A673 (cell line): ENCODE results near the gene RIPOR1. TPM values are rescaled to one million over a fixed set of nuclear protein-coding genes. Genes with fewer than 3 reads are reported as not detected.

Source experiments
- BruUV-seq: library from RNA; stranded (reverse); fragments of 400-500 nt; replicated peaks from 2 replicates; lab custom pipeline; 2021; lab: Mats Ljungman, UMichigan
- CTCF ChIA-PET: fragments of 300-600 bp; sonication (Branson Sonifier 250); formaldehyde crosslinking; loops from one replicate; lab custom pipeline; 2022; ENCODE audit warnings: antibody characterized with exemption; lab: Charles Lee
- POLR2A ChIA-PET: fragments of 300-600 bp; sonication (Branson Sonifier 250); formaldehyde crosslinking; loops from one replicate; lab custom pipeline; 2022; ENCODE audit warnings: antibody characterized with exemption; ENCODE audit not compliant: low non-redundant PET; lab: Charles Lee
- DNase-seq: peaks from one replicate; pipeline ENCODE4 v3.0.0-alpha.2; 2015; ENCODE audit warnings: low spot score
- H3K27ac ChIP-seq: fragments of 200-600 bp; sonication (generic); 2 replicates; pipeline ENCODE4 v1.5.1; 2016; ENCODE audit warnings: mixed run types, low read depth, mild to moderate bottlenecking, mixed read lengths, antibody characterized with exemption, low read length; ENCODE audit not compliant: poor library complexity, severe bottlenecking
- H3K27me3 ChIP-seq: fragments of 200-600 bp; sonication (generic); replicated peaks from 2 replicates; pipeline ENCODE4 v1.6.1; 2017; ENCODE audit warnings: mixed run types, low read depth, mild to moderate bottlenecking, mixed read lengths, antibody characterized with exemption, low read length; ENCODE audit not compliant: insufficient read depth, poor library complexity
- H3K36me3 ChIP-seq: fragments of 200-600 bp; sonication (generic); 2 replicates; pipeline ENCODE4 v1.6.1; 2016; ENCODE audit warnings: mixed run types, mild to moderate bottlenecking, mixed read lengths, antibody characterized with exemption, low read length; ENCODE audit not compliant: insufficient read depth, poor library complexity, severe bottlenecking
- H3K4me1 ChIP-seq: fragments of 200-600 bp; sonication (generic); 2 replicates; pipeline ENCODE4 v1.6.1; 2017; ENCODE audit warnings: mixed run types, mild to moderate bottlenecking, mixed read lengths, antibody characterized with exemption, low read length; ENCODE audit not compliant: insufficient read depth, poor library complexity, severe bottlenecking
- H3K4me3 ChIP-seq: fragments of 200-600 bp; sonication (generic); 2 replicates; pipeline ENCODE4 v1.5.1; 2016; ENCODE audit warnings: low read depth, mixed run types, mild to moderate bottlenecking, mixed read lengths, low read length; ENCODE audit not compliant: poor library complexity, severe bottlenecking
- H3K9me3 ChIP-seq: fragments of 200-600 bp; sonication (generic); 2 replicates; pipeline ENCODE4 v1.6.1; 2016; ENCODE audit warnings: mixed run types, low read depth, mild to moderate bottlenecking, mixed read lengths, antibody characterized with exemption, low read length; ENCODE audit not compliant: poor library complexity, severe bottlenecking
- EZH2 ChIP-seq: fragments of 200-600 bp; sonication (generic); IDR thresholded peaks from 2 replicates; pipeline ENCODE4 v1.6.1; 2017; ENCODE audit warnings: borderline replicate concordance, low read depth, mild to moderate bottlenecking, mixed read lengths, antibody characterized with exemption, low read length; ENCODE audit not compliant: poor library complexity, severe bottlenecking
- intact Hi-C: fragments of 100-400 bp; cut with micrococcal nuclease; formaldehyde crosslinking; loops from one replicate; pipeline ENCODE4 v1.10.0; 2022; ENCODE audit not compliant: unreplicated experiment
- total RNA-seq: library from RNA; stranded (reverse); gene quantifications from 2 replicates; pipeline ENCODE4 v1.2.3, GENCODE V29; 2021
- TF ChIP-seq, protein P1 (sequence below): fragments of 300-800, 200-600 bp; sonication (generic); conservative IDR thresholded peaks from 2 replicates; pipeline ENCODE4 v1.5.1; 2017; ENCODE audit warnings: low read depth, mild to moderate bottlenecking, antibody characterized with exemption, low read length, moderate library complexity, mixed read lengths

Gene RIPOR1
- total RNA-seq, 1 experiment from 2014 or later, result 22.9 TPM

DNA sequence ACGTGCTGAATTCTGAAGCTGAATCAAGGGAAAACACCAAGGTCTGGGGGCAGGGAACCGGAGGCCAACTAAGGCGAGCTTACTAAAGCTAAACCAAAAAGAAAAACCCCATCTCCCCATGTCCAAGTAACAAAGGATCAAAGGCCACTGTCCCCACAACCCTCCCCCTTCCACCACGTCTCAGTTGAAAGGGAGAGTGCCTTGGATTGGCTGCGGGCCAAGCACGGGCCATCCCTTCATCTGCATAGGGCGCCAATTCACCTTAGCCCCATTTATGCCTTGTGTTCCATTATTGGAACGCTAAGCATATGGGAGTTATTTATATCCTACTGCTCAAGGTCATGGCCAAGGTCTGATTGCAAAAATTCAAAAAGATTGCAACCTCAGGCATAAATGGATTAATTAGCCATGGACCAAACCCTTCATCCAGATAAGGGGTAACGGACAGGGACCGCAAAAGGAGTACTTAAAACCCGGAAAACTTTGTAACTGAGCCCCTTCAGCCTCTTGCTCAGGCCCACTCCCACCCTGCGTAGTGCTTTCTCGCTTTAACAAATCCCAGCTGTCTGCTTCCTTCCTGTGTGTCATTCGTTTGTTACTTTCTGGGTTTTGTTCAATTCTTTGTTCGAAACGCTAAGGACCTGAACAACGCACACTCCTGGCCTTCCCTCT is 46.9 kb upstream of the RIPOR1 start:
- Histone ChIP-seq H3K4me1 (no peaks in the 10 kb centered on the region), H3K27ac (peak overlapping the region; percentile 81), H3K36me3 (no peaks in the 10 kb centered on the region), H3K4me3 (peak overlapping the region; percentile 95), H3K27me3 (no peaks in the 10 kb centered on the region), H3K9me3 (no peaks in the 10 kb centered on the region)
- intact Hi-C loops, result no loop called here
- TF ChIP-seq, protein P1, sequence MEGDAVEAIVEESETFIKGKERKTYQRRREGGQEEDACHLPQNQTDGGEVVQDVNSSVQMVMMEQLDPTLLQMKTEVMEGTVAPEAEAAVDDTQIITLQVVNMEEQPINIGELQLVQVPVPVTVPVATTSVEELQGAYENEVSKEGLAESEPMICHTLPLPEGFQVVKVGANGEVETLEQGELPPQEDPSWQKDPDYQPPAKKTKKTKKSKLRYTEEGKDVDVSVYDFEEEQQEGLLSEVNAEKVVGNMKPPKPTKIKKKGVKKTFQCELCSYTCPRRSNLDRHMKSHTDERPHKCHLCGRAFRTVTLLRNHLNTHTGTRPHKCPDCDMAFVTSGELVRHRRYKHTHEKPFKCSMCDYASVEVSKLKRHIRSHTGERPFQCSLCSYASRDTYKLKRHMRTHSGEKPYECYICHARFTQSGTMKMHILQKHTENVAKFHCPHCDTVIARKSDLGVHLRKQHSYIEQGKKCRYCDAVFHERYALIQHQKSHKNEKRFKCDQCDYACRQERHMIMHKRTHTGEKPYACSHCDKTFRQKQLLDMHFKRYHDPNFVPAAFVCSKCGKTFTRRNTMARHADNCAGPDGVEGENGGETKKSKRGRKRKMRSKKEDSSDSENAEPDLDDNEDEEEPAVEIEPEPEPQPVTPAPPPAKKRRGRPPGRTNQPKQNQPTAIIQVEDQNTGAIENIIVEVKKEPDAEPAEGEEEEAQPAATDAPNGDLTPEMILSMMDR, result no peak
- TF ChIP-seq EZH2, result no peak
- TSS peak; percentile 88 for BruUV-seq
- ChIA-PET CTCF (interaction anchor here (0.5 to 2.1 kb wide), 6 partner anchors 13 to 384 kb away, joined by 3 to 14 read pairs (median 4); no protein-coding TSS in a partner anchor), POLR2A (no interaction called here)
- peak; percentile 33 for DNase-seq

- ChIA-PET POLR2A (no interaction called here), CTCF (no interaction called here)
- peak overlapping the region; percentile 95 for H3K4me3 ChIP-seq
- H3K9me3 ChIP-seq, result no peaks in the 10 kb centered on the region
- intact Hi-C loops, result no loop called here
- BruUV-seq, result no TSS peak
- H3K36me3 ChIP-seq, result no peaks in the 10 kb centered on the region
- TF ChIP-seq, protein P1, result no peak
- no peak for TF ChIP-seq EZH2
- no peak for DNase-seq
- H3K4me1 ChIP-seq, result no peaks in the 10 kb centered on the region
- H3K27me3 ChIP-seq, result no peaks in the 10 kb centered on the region
- peak overlapping the region; percentile 81 for H3K27ac ChIP-seq
These were observed 46.2 kb upstream of the RIPOR1 start for GRCh38 chr16:67482233-67482924.

- Histone ChIP-seq H3K9me3 (no peaks in the 10 kb centered on the region), H3K27me3 (no peaks in the 10 kb centered on the region), H3K4me3 (peak within 1 kb of the TSS; percentile 95), H3K27ac (peak within 1 kb of the TSS; percentile 81), H3K36me3 (no peaks in the 10 kb centered on the region), H3K4me1 (no peaks in the 10 kb centered on the region)
- no peak for TF ChIP-seq EZH2
- TF ChIP-seq, protein P1, result no peak
- intact Hi-C loops, result no loop called here
- POLR2A ChIA-PET, result no interaction called here
- no peak for DNase-seq
- CTCF ChIA-PET, result no interaction called here
- BruUV-seq, result no TSS peak
These were observed 45.5 kb upstream of the RIPOR1 start, which contains the start of gene AGRP for GRCh38 chr16:67483150-67483549. Gene AGRP, minus strand, starts transcription at chr16:67483547. Its CDS starts 149 bp downstream, at chr16:67483398.
